Renal cortex interstitium (tissue), 11 donors: ENCODE results near the gene TBCK. TPM values are rescaled to one million over a fixed set of nuclear protein-coding genes. Genes with fewer than 3 reads are reported as not detected.

ENCODE experiments used
- DNase-seq, 11 donors: peaks; one replicate each; pipeline ENCODE4 v3.0.0-alpha.2; 2013; ENCODE audit warnings: low read depth in 9 of 11, low spot score in 4 of 11; ENCODE audit errors: extremely low read depth in 1 of 11
- polyA plus RNA-seq, 3 donors: library from polyadenylated mRNA; unstranded; fragments of 120-200 nt; gene quantifications; one replicate each; pipeline ENCODE4 v1.2.1, GENCODE V29; 2013; ENCODE audit not compliant: insufficient read length in 3 of 3

TBCK gene
- polyA plus RNA-seq, 3 donors, result 51.4 to 67.8 (median 61.4) TPM

DNA sequence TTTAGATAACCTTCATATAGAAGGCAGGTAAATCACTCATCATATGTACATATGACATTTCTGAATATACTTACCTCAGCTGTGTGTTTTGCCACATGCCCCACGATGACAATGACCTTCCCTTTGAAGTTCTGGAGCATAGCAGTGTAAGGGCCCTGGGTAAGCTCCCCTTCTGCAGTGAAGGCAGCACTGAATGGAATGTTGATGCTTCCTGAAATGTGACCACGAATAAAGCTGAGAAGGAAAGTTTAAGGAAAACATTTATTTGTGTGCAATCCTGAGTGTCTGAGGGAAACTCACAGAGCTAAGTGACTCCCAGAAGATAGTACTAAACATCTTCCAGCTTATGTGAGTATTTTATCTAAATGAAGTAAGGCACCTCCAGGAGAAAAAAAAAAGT lies 220.6 kb downstream of the TBCK start:
- DNase-seq, result no peak

DNA sequence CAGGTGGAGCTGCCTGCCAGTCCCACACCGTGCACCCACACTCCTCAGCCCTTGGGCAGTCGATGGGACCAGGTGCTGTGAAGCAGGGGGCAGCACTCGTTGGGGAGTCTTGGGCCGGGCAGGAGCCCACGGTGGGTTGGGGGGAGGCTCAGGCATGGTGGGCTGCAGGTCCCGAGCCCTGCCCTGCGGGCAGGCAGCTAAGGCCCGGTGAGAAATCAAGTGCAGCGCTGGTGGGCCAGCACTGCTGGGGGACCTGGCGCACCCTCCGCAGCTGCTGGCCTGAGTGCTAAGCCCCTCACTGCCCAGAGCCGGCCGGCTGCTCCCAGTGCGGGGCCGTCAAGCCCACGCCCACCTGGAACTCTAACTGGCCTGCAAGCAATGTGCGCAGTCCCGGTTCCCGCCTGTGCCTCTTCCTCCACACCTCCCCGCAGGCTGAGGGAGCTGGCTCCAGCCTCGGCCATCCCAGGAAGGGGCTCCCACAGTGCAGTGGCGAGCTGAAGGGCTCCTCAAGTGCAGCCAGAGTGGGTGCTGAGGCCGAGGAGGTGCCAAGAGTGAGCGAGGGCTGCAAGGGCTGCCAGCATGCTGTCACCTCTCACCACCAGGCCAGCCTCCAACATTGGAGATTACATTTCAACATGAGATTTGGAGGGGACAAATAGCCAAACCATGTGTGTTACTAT lies 223.5 kb downstream of the TBCK start:
- DNase-seq, result no peak

- DNase-seq, result no peak
Measured at GRCh38 chr4:106090826-106091225, 225.2 kb downstream of the TBCK start.

GRCh38 chr4:106083065-106083464 lies 232.9 kb downstream of the TBCK start:
- DNase-seq, result no peak

DNA sequence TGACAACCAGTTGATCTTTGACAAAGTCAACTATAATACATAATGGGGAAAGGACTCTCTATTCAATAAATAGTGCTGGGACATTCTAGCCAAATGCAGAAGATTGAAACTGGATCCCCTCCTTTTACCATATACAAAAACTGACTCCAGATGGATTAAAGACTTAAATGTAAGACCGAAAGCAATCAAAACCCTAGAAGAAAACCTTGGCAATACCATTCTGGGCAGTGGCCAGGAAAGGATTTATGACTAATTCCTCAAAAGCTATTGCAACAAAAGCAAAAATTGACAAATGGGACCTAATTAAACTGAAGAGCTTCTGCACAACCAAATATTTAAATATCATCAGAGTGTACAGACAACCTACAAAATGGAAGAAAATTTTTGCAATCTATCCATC lies 235.6 kb downstream of the TBCK start:
- DNase-seq, result no peak

DNA sequence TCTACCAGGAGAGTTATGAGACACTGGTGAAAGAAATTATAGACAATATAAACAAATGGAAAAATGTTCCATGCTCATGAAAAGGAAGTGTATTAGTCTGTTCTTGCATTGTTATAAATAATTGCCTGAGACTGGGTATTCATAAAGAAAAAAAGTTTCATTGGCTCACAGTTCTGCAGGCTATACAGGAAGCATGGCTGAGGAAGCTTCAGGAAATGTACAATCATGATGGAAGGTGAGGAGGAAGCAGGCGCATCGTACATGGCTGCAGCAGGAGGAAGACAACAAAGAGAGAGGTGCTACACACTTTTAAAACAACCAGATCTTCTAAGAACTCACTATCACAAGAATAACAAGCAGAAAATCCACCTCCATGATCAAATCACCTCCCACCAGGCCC lies 236.4 kb downstream of the TBCK start:
- no peak for DNase-seq

DNA sequence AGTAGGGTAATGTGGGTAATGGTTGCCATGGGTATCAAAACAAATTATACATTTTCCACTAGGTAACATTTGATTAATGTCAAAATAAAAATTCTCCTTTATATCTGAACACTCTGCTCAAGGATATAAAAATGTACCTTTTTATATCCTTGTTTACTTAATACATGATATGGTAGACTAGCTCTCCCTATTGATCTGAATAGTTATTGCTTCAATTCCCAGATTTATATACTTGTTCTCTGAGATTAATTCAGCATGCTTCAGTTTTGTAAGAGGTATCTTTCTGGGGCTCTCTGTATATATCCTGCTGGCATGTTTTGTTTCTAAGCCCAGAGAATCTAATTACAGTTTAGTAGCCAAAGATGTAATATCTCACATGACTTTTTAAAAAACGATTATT lies 251.0 kb downstream of the TBCK start:
- DNase-seq, result no peak

- DNase-seq, result no peak
Measured at GRCh38 chr4:106063009-106063408, 253.0 kb downstream of the TBCK start.

DNA sequence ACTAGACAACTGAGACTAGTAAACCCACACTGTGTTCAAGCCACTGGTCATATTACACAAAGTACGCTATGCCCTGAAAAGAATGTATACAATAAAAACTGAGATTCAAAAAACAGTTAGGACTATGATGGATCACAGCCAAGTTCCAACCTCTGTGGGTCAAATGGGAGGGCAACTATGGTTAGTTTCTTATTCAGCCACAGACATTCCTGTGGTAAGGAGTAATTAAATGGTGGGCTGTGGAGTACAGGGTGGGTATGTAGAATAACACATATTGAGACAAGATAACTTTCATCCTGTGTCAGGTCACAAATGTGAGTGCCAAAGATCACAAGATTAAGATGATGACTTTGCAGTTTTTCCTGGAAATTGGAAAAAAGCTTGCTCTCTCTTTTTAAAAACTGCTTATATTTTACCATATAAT lies 253.5 kb downstream of the TBCK start:
- no peak for DNase-seq

DNA sequence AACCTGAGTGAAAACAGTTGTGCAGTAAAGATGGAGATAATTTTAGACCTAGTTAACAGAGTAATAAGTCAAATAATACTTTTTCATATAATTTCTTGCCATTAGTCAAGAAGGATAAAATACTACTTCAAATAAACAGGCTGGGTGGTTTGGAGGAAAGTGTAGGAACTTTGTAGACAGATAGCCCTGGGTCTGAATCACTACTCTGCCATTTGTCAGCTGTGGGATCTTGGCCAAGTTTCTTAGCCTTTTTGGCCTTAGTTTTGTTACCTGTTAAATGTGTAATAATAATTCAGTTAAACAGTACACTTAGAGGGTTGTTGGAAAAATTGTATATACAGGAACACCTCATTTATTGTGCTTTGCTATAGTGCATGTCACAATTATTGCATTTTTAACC lies 257.1 kb downstream of the TBCK start:
- no peak for DNase-seq

DNA sequence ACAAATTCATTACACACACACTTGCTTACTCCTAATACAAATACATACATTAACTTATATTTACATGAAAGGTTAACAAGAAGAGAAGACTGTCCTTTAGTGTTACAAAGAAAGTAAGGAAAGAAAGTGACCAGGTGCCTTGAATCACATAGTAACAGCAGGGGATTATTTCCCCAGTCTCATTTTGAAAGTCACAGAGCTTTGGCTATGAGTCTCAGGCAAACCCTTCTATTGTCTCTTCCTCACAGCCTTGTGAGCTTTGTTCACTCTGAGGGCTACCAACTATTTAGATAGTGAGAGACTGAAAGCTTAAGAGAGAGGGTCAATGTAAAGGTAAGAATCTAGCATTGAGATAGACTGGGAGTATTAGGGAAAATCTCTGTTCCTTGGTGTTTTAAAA lies 259.1 kb downstream of the TBCK start:
- no peak for DNase-seq

DNA sequence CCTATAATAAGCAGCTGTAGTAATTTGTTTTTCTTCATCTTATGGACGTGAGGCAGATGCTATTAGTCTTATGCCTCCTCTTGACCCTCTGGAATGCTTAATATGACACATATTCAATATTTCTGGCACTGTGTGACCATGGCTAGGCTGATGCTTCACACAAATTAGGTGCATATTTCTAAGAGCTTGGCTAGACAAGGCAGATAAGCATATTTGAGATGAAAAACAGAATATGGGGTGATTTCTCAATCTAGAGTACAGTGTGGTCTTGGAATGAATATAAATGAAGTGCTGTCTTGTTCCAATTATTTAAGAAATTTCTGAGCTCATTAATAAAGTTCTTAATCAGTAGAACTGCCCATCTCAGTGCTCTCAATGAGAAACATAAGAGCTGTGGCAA lies 264.5 kb downstream of the TBCK start:
- no peak for DNase-seq

GRCh38 chr4:106049490-106049889 lies 266.5 kb downstream of the TBCK start:
- no peak for DNase-seq

- DNase-seq, result no peak
Measured at GRCh38 chr4:106048250-106048971, 267.6 kb downstream of the TBCK start.

- DNase-seq, result no peak
Measured at GRCh38 chr4:106046083-106046482, 269.9 kb downstream of the TBCK start.

DNA sequence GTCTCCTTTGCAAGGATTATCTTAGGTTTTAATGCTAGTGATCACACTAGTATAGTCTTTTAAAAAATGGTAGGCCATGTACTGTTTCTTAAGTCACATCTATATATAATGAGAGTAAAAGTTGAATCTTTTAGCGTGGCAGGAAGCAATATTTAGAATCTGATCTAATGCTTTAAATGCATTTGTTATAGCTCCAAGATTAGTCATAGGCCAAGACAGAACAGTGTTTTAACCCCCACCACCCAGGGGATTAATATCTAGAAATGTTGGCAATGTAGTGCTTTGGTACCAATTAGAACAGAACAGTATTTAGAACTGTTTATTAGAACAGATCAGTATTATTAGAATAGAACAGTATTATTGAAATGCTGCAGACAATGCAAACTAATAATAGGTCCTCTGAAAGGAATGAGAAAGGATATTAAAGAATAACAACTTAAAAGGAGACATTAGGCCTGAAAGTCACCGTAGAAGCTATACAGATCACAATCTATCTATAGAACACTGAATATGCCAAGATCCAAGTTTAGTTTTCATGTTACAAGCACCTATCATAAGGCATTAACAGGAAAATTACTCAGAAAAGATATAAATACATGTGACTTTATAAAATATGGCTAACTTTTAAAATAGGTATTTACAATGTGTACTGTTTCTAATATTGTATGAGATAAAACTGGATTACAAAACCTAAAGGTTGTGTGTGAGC lies 274.6 kb downstream of the TBCK start:
- DNase-seq, result no peak

GRCh38 chr4:106039796-106040195 lies 276.2 kb downstream of the TBCK start:
- no peak for DNase-seq

DNA sequence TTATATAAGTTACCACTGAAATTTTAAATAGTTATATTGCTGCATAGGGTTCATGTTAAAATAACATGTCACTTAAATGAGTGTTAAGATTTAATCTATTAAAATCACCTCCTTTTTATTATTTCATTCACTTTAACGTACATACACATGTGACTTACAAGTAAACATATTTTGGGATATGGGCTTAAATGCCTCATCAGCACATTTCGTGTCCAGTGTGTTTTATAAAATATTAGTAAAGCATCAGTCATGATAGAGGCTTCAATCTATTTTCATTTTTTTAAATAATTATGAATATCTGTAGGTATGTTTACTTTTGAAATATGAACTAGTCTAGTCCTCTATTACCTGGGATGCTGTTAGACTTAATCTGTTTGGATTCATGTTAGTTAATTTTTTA lies 277.1 kb downstream of the TBCK start:
- DNase-seq, result no peak

- no peak for DNase-seq
Measured at GRCh38 chr4:106038012-106038411, 278.0 kb downstream of the TBCK start.

- DNase-seq, result no peak
Measured at GRCh38 chr4:106036848-106037247, 279.2 kb downstream of the TBCK start.
